ENCODE data around the gene OR8K5. TPM values are rescaled to one million over a fixed set of nuclear protein-coding genes. Genes with fewer than 3 reads are reported as not detected.

Gene OR8K5, protein sequence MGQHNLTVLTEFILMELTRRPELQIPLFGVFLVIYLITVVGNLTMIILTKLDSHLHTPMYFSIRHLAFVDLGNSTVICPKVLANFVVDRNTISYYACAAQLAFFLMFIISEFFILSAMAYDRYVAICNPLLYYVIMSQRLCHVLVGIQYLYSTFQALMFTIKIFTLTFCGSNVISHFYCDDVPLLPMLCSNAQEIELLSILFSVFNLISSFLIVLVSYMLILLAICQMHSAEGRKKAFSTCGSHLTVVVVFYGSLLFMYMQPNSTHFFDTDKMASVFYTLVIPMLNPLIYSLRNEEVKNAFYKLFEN
- total RNA-seq: not detected in 2 replicates

DNA sequence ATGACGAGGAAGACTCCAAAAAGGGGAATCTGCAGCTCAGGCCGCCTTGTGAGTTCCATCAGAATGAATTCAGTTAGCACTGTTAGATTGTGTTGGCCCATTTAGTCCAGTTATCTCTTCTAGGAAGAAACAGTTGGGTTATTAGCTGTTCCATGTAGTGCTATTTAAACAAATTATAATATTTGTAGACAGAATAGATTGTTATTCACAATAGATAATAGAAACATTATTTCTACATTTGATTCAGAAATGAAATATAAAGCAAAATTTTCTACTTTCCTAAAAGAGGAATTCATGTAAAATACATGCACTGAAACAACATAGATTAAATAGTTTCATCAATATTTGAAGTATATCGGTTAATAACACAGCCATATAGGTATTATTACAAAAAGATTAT, at the start of gene OR8K5:
OR8K5 (minus strand) TSS at position 101 of the 400 bp plus-strand sequence; CDS start at position 101, 0 bp downstream.

DNA sequence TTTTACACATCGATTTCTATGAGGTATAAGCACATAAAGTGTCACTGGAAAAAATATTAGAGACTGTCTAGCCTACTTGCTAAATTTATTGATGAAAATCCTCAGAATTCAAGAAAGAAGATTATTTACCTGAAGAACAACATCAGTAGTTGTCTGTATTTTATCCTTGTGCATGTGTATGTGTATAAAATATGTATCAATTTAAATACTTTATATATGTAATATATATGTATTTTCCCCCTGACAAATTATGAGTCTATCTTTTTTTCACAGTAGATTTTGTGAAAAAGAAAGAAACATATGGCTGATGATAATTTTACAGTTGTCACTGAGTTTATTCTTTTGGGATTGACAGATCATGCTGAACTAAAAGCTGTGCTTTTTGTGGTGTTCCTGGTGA, 16.2 kb upstream of the OR8K5 start, which contains the start of gene OR5J2:
OR5J2 (plus strand) TSS at position 301 of the 400 bp plus-strand sequence; CDS start at position 301, 0 bp downstream.

DNA sequence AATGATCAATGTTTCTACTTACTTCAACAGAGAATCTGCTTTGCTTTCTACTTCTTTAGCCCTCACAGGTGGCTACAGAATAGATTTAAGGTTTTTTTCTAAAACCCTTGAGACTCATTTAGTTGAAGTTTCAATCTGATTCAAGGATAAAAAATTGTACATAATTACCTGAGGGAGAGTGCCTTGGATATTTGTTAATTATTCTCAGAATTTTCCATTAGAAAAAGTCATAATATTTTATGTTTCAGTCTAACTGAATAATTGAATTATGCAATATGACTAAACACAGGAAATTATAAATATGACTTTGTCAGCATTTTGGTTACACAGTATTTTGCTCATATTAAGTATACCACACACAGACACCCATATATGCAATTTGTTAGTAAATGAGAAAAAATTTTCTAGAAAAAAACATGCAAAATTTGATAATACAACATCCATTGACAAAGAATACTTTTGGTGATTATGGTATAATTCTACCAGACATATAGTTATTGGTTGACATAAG, 19.9 kb downstream of the OR8K5 start, which contains the start of gene OR8J3:
OR8J3 (minus strand) TSS at position 51 of the 511 bp plus-strand sequence. CDS start 2,483 bp downstream, outside the sequence.

DNA sequence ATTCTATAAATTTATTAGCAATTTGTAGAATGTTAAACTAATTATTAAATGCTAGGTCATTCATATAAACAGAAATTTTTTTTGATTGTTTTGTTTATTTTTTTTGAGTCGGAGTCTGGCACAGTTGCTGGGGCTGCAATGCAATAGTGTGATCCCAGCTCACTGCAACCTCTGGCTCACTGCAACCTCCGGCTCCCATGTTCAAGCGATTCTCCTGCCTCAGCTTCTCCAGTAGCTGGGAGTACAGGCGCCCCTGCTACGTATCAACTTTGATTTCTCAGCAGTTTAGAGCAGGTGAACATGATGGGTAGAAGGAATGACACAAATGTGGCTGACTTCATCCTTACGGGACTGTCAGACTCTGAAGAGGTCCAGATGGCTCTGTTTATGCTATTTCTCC, 38.0 kb downstream of the OR8K5 start, which contains the start of gene OR8H3:
OR8H3 (plus strand) TSS at position 301 of the 400 bp plus-strand sequence; CDS start at position 301, 0 bp downstream.

Other genes starting within 250 kb of the OR8K5 start
- gene OR5W2, start 245.7 kb downstream of the OR8K5 start, total RNA-seq: not detected in 2 replicates
- gene OR5I1, start 223.9 kb downstream of the OR8K5 start, total RNA-seq: not detected in 2 replicates
- not detected in 2 replicates for gene OR10AG1, start 190.4 kb downstream of the OR8K5 start, total RNA-seq
- gene OR5F1, start 165.7 kb downstream of the OR8K5 start, total RNA-seq: not detected in 2 replicates
- not detected in 2 replicates for gene OR5AS1, start 132.7 kb downstream of the OR8K5 start, total RNA-seq
- gene OR8I2, start 67.0 kb downstream of the OR8K5 start, total RNA-seq: not detected in 2 replicates
- not detected in 2 replicates for gene OR8H2, start 56.6 kb downstream of the OR8K5 start, total RNA-seq
- gene OR8H3, start 37.9 kb downstream of the OR8K5 start, total RNA-seq: not detected in 2 replicates
- not detected in 2 replicates for gene OR8J3, start 20.1 kb downstream of the OR8K5 start, total RNA-seq
- not detected in 2 replicates for gene OR5J2, start 16.3 kb upstream of the OR8K5 start, total RNA-seq
- gene OR5T2, start 73.9 kb upstream of the OR8K5 start, total RNA-seq: not detected in 2 replicates
- gene OR5T3, start 91.9 kb upstream of the OR8K5 start, total RNA-seq: not detected in 2 replicates
- gene OR5T1, start 113.8 kb upstream of the OR8K5 start, total RNA-seq: not detected in 2 replicates
- gene OR8H1, start 131.9 kb upstream of the OR8K5 start, total RNA-seq: not detected in 2 replicates
- gene OR8K3, start 154.8 kb upstream of the OR8K5 start, total RNA-seq: not detected in 2 replicates
- not detected in 2 replicates for gene OR8K1, start 185.7 kb upstream of the OR8K5 start, total RNA-seq
- gene OR8J1, start 194.0 kb upstream of the OR8K5 start, total RNA-seq: not detected in 2 replicates
- gene OR8U1, start 215.3 kb upstream of the OR8K5 start, total RNA-seq: not detected in 2 replicates

Data from hair follicle dermal papilla cell (primary cell).